ENCODE results near the gene CBLC.
"Not testable (repeated sequence)": the region's sequence is repeated elsewhere in the genome, so short reads cannot be mapped to it uniquely, and the experiment has no call there.

CBLC gene

GRCh38 chr19:44823373-44823698 is 45.6 kb downstream of the CBLC start:
- no peak overlapping the region for H3K4me2 ChIP-seq (ENCODE audit: low read depth, low read length, poor library complexity, severe bottlenecking)
- no peak overlapping the region for H3K27ac ChIP-seq (ENCODE audit: low read depth, low read length)
- no peak for TF ChIP-seq EZH2phosphoT487 (conservative IDR thresholded peaks at IDR 0.05; ENCODE audit: low read length)
- TF ChIP-seq, protein P1, sequence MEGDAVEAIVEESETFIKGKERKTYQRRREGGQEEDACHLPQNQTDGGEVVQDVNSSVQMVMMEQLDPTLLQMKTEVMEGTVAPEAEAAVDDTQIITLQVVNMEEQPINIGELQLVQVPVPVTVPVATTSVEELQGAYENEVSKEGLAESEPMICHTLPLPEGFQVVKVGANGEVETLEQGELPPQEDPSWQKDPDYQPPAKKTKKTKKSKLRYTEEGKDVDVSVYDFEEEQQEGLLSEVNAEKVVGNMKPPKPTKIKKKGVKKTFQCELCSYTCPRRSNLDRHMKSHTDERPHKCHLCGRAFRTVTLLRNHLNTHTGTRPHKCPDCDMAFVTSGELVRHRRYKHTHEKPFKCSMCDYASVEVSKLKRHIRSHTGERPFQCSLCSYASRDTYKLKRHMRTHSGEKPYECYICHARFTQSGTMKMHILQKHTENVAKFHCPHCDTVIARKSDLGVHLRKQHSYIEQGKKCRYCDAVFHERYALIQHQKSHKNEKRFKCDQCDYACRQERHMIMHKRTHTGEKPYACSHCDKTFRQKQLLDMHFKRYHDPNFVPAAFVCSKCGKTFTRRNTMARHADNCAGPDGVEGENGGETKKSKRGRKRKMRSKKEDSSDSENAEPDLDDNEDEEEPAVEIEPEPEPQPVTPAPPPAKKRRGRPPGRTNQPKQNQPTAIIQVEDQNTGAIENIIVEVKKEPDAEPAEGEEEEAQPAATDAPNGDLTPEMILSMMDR (IDR thresholded peaks at IDR 0.05; ENCODE audit: insufficient read depth, low read length, poor library complexity, severe bottlenecking): no peak

DNA sequence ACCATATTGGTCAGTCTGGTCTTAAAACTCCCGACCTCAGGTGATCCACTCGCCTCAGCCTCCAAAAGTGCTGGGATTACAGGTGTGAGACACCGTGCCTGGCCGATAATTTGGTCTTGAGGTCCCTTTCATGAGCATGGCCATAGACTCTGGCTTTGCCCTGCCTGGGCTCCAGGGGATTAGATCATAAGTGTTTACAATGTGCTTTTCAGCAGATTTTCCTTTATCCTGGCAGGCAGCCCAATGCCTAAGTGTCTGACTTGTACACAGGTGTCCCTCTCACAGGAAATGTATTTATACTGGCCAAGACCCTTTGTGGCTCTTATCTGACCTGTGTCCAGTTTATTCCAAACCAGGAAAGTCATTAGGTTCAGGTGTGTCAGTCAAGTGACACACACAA is 47.1 kb downstream of the CBLC start:
- Histone ChIP-seq H3K79me2 (ENCODE audit: insufficient read depth, low read length) (no peaks in the 10 kb centered on the region), H3K4me3 (ENCODE audit: insufficient read depth, low read length, poor library complexity, severe bottlenecking) (no peak overlapping the region), H3K9me2 (replicated peaks; ENCODE audit: insufficient read depth, low read length) (no peaks in the 10 kb centered on the region), H3K9ac (ENCODE audit: low read length) (no peak overlapping the region), H4K20me1 (ENCODE audit: low read depth, low read length) (no peaks in the 10 kb centered on the region), H3K4me2 (ENCODE audit: low read depth, low read length, poor library complexity, severe bottlenecking) (no peak overlapping the region), H2AFZ (ENCODE audit: low read depth, low read length, severe bottlenecking) (no peak overlapping the region), H3K36me3 (ENCODE audit: low read length) (no peaks in the 10 kb centered on the region), H3K27ac (ENCODE audit: low read depth, low read length) (no peak overlapping the region), H3K27me3 (ENCODE audit: low read length) (no peaks in the 10 kb centered on the region), H3F3A (ENCODE audit: insufficient read depth) (no peaks in the 10 kb centered on the region), H3K9me3 (ENCODE audit: insufficient read depth, low read length) (no peaks in the 10 kb centered on the region)
- TF ChIP-seq EZH2phosphoT487 (conservative IDR thresholded peaks at IDR 0.05; ENCODE audit: low read length): no peak
- TF ChIP-seq, protein P1 (IDR thresholded peaks at IDR 0.05; ENCODE audit: insufficient read depth, low read length, poor library complexity, severe bottlenecking): no peak

More at GRCh38 chr19:44823373-44823698, 45.6 kb downstream of the CBLC start:
- no peaks in the 10 kb centered on the region for H3K9me3 ChIP-seq (ENCODE audit: insufficient read depth, low read length)
- no peaks in the 10 kb centered on the region for H3K9me2 ChIP-seq (replicated peaks; ENCODE audit: insufficient read depth, low read length)
- H4K20me1 ChIP-seq (ENCODE audit: low read depth, low read length): no peaks in the 10 kb centered on the region
- no peak overlapping the region for H3K9ac ChIP-seq (ENCODE audit: low read length)
- H2AFZ ChIP-seq (ENCODE audit: low read depth, low read length, severe bottlenecking): no peak overlapping the region
- H3K4me3 ChIP-seq (ENCODE audit: insufficient read depth, low read length, poor library complexity, severe bottlenecking): no peak overlapping the region
- no peaks in the 10 kb centered on the region for H3F3A ChIP-seq (ENCODE audit: insufficient read depth)
- H3K27me3 ChIP-seq (ENCODE audit: low read length): no peaks in the 10 kb centered on the region
- H3K79me2 ChIP-seq (ENCODE audit: insufficient read depth, low read length): no peaks in the 10 kb centered on the region
- no peaks in the 10 kb centered on the region for H3K36me3 ChIP-seq (ENCODE audit: low read length)

GRCh38 chr19:44832875-44833274 is 55.2 kb downstream of the CBLC start:
- H3K27ac ChIP-seq (ENCODE audit: low read depth, low read length); H3K79me2 ChIP-seq (ENCODE audit: insufficient read depth, low read length); H3K4me3 ChIP-seq (ENCODE audit: insufficient read depth, low read length, poor library complexity, severe bottlenecking); H3K9me2 ChIP-seq (replicated peaks; ENCODE audit: insufficient read depth, low read length); H3F3A ChIP-seq (ENCODE audit: insufficient read depth); H2AFZ ChIP-seq (ENCODE audit: low read depth, low read length, severe bottlenecking); H3K27me3 ChIP-seq (ENCODE audit: low read length); H3K4me2 ChIP-seq (ENCODE audit: low read depth, low read length, poor library complexity, severe bottlenecking); H3K36me3 ChIP-seq (ENCODE audit: low read length); H3K9ac ChIP-seq (ENCODE audit: low read length); H3K9me3 ChIP-seq (ENCODE audit: insufficient read depth, low read length); H4K20me1 ChIP-seq (ENCODE audit: low read depth, low read length): not testable (repeated sequence)

DNA sequence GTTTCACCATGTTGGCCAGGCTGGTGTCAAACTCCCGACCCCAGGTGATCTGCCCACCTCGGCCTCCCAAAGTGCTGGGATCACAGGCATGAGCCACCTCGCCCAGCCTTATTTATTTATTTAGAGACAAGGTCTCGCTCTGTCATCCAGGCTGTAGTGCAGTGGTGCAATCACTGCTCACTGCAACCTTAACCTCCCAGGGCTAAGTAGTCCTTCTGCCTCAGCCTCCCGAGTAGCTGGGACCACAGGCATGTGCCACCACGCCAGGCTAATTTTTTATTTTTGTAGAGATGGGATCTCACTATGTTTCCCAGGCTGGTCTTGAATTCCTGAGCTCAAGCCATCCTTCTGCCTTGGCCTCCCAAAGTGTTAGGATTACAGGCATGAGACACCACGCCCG is 56.7 kb downstream of the CBLC start:
- H3K27ac ChIP-seq (ENCODE audit: low read depth, low read length); H3K79me2 ChIP-seq (ENCODE audit: insufficient read depth, low read length); H2AFZ ChIP-seq (ENCODE audit: low read depth, low read length, severe bottlenecking); H3K36me3 ChIP-seq (ENCODE audit: low read length); H3K4me3 ChIP-seq (ENCODE audit: insufficient read depth, low read length, poor library complexity, severe bottlenecking); H3K27me3 ChIP-seq (ENCODE audit: low read length); H3K9me3 ChIP-seq (ENCODE audit: insufficient read depth, low read length); H4K20me1 ChIP-seq (ENCODE audit: low read depth, low read length); H3F3A ChIP-seq (ENCODE audit: insufficient read depth); H3K4me2 ChIP-seq (ENCODE audit: low read depth, low read length, poor library complexity, severe bottlenecking); H3K9ac ChIP-seq (ENCODE audit: low read length); H3K9me2 ChIP-seq (replicated peaks; ENCODE audit: insufficient read depth, low read length): not testable (repeated sequence)

All from SU-DHL-6 (cell line).